HEK293 (cell line): ENCODE results near the gene PCDHB2.
"Not testable (repeated sequence)": the region's sequence is repeated elsewhere in the genome, so short reads cannot be mapped to it uniquely, and the experiment has no call there.

Source experiments
- CTCF ChIA-PET: fragments of 350-600 bp; formaldehyde crosslinking; extraction: SDS; loops from one replicate; lab custom pipeline; 2021; ENCODE audit warnings: antibody characterized with exemption; lab: Yijun Ruan, JAX
- POLR2A ChIA-PET: fragments of 300-600 bp; formaldehyde crosslinking; extraction: SDS; loops from one replicate; lab custom pipeline; 2020; ENCODE audit warnings: antibody characterized with exemption, inconsistent platforms; lab: Yijun Ruan, JAX
- H3K27ac ChIP-seq: fragments of 200-500 bp; sonication (Bioruptor generic); 2 replicates; pipeline ENCODE4 v1.5.1; 2014; ENCODE audit warnings: low read depth, low read length, control low read depth, inconsistent platforms; ENCODE audit errors: extremely low read depth
- H3K36me3 ChIP-seq, 2 experiments: fragments of 200-500 bp in 1 of 2; sonication (Bioruptor generic) in 1 of 2; 1 replicate in 1 of 2; 2 replicates in 1 of 2; pipeline ENCODE4 v1.5.1; 2014 to 2017; ENCODE audit warnings: inconsistent platforms in 2 of 2, low read length in 2 of 2; ENCODE audit not compliant: control insufficient read depth in 2 of 2, insufficient read depth in 1 of 2
- H3K4me1 ChIP-seq: fragments of 200-500 bp; sonication (Bioruptor generic); 2 replicates; pipeline ENCODE4 v1.5.1; 2014; ENCODE audit warnings: mild to moderate bottlenecking, low read length, inconsistent platforms; ENCODE audit not compliant: control insufficient read depth, insufficient read depth
- H3K4me3 ChIP-seq: 2 replicates; pipeline ENCODE4 v1.5.1; 2011; ENCODE audit warnings: low read depth, mild to moderate bottlenecking, control low read depth, low read length, moderate library complexity
- H3K9me3 ChIP-seq: fragments of 200-500 bp; sonication (Bioruptor generic); 2 replicates; pipeline ENCODE4 v1.5.1; 2014; ENCODE audit warnings: low read depth, low read length, inconsistent platforms; ENCODE audit not compliant: control insufficient read depth, insufficient read depth
- RBAK ChIP-seq: fragments of 450-650 bp; formaldehyde crosslinking; IDR thresholded peaks from 2 replicates; pipeline ENCODE4 v1.5.1; 2016; ENCODE audit warnings: missing biosample characterization, missing genetic modification characterization
- SP7 ChIP-seq: fragments of 450-650 bp; formaldehyde crosslinking; IDR thresholded peaks from 2 replicates; pipeline ENCODE4 v1.5.1; 2016; ENCODE audit warnings: missing biosample characterization, missing genetic modification characterization
- TCF7L2 ChIP-seq: IDR thresholded peaks from 2 replicates; pipeline ENCODE4 v1.6.1; 2011; ENCODE audit warnings: low read depth, mild to moderate bottlenecking, inconsistent platforms, low read length, moderate library complexity, borderline replicate concordance
- ZBTB1 ChIP-seq: fragments of 450-650 bp; formaldehyde crosslinking; IDR thresholded peaks from 2 replicates; pipeline ENCODE4 v1.5.1; 2016; ENCODE audit warnings: missing biosample characterization, missing genetic modification characterization
- ZBTB20 ChIP-seq: fragments of 450-650 bp; formaldehyde crosslinking; IDR thresholded peaks from 2 replicates; pipeline ENCODE4 v1.5.1; 2016; ENCODE audit warnings: missing biosample characterization, missing genetic modification characterization
- ZNF214 ChIP-seq: fragments of 450-650 bp; formaldehyde crosslinking; IDR thresholded peaks from 2 replicates; pipeline ENCODE4 v1.5.1; 2017; ENCODE audit warnings: missing biosample characterization, mild to moderate bottlenecking, missing genetic modification characterization, borderline replicate concordance
- ZNF239 ChIP-seq: fragments of 450-650 bp; formaldehyde crosslinking; IDR thresholded peaks from 2 replicates; pipeline ENCODE4 v1.5.1; 2016; ENCODE audit warnings: missing biosample characterization, missing genetic modification characterization
- ZNF37A ChIP-seq: fragments of 450-650 bp; IDR thresholded peaks from 2 replicates; pipeline ENCODE4 v1.5.1; 2018; ENCODE audit warnings: missing biosample characterization, missing genetic modification characterization
- ZNF501 ChIP-seq: fragments of 450-650 bp; formaldehyde crosslinking; IDR thresholded peaks from 2 replicates; pipeline ENCODE4 v1.5.1; 2016; ENCODE audit warnings: missing biosample characterization, missing genetic modification characterization
- ZNF544 ChIP-seq: fragments of 450-650 bp; formaldehyde crosslinking; IDR thresholded peaks from 2 replicates; pipeline ENCODE4 v1.5.0; 2017; ENCODE audit warnings: missing biosample characterization, missing genetic modification characterization
- ZNF580 ChIP-seq: fragments of 450-650 bp; formaldehyde crosslinking; IDR thresholded peaks from 2 replicates; pipeline ENCODE4 v1.5.1; 2016; ENCODE audit warnings: missing biosample characterization, missing genetic modification characterization
- ZNF610 ChIP-seq: fragments of 450-650 bp; formaldehyde crosslinking; IDR thresholded peaks from 2 replicates; pipeline ENCODE4 v1.5.1; 2016; ENCODE audit warnings: missing biosample characterization, missing genetic modification characterization, borderline replicate concordance
- ZNF654 ChIP-seq: fragments of 450-650 bp; formaldehyde crosslinking; IDR thresholded peaks from 2 replicates; pipeline ENCODE4 v1.5.1; 2016; ENCODE audit warnings: low read depth, missing biosample characterization, missing genetic modification characterization
- ZNF747 ChIP-seq: fragments of 450-650 bp; formaldehyde crosslinking; IDR thresholded peaks from 2 replicates; pipeline ENCODE4 v1.5.1; 2016; ENCODE audit warnings: missing biosample characterization, missing genetic modification characterization
- ZNF777 ChIP-seq: fragments of 450-650 bp; formaldehyde crosslinking; IDR thresholded peaks from 2 replicates; pipeline ENCODE4 v1.5.1; 2017; ENCODE audit warnings: missing biosample characterization, missing genetic modification characterization, borderline replicate concordance
- ZSCAN18 ChIP-seq: fragments of 450-650 bp; formaldehyde crosslinking; IDR thresholded peaks from 2 replicates; pipeline ENCODE4 v1.5.1; 2016; ENCODE audit warnings: missing biosample characterization, missing genetic modification characterization
- ZSCAN23 ChIP-seq: fragments of 450-650 bp; formaldehyde crosslinking; IDR thresholded peaks from 2 replicates; pipeline ENCODE4 v1.5.1; 2016; ENCODE audit warnings: missing biosample characterization, missing genetic modification characterization
- ZSCAN30 ChIP-seq: fragments of 450-650 bp; IDR thresholded peaks from 2 replicates; pipeline ENCODE4 v1.5.1; 2018; ENCODE audit warnings: missing biosample characterization, mild to moderate bottlenecking, missing genetic modification characterization, moderate library complexity

The PCDHB2 gene

GRCh38 chr5:141121985-141122384, 27.6 kb downstream of the PCDHB2 start (continued):
- no peak for TF ChIP-seq ZNF37A

DNA sequence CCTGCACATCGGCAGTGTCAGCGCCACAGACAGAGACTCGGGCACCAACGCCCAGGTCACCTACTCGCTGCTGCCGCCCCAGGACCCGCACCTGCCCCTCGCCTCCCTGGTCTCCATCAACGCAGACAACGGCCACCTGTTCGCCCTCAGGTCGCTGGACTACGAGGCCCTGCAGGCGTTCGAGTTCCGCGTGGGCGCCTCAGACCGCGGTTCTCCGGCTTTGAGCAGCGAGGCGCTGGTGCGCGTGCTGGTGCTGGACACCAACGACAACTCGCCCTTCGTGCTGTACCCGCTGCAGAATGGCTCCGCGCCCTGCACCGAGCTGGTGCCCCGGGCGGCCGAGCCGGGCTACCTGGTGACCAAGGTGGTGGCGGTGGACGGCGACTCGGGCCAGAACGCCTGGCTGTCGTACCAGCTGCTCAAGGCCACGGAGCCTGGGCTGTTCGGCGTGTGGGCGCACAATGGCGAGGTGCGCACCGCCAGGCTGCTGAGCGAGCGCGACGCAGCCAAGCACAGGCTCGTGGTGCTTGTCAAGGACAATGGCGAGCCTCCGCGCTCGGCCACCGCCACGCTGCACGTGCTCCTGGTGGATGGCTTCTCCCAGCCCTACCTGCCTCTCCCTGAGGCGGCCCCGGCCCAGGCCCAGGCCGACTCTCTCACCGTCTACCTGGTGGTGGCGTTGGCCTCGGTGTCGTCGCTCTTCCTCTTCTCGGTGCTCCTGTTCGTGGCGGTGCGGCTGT, 29.2 kb downstream of the PCDHB2 start:
- CTCF ChIA-PET, H3K27ac ChIP-seq, H3K4me1 ChIP-seq, H3K9me3 ChIP-seq, POLR2A ChIA-PET, H3K4me3 ChIP-seq, H3K36me3 ChIP-seq: not testable (repeated sequence)

DNA sequence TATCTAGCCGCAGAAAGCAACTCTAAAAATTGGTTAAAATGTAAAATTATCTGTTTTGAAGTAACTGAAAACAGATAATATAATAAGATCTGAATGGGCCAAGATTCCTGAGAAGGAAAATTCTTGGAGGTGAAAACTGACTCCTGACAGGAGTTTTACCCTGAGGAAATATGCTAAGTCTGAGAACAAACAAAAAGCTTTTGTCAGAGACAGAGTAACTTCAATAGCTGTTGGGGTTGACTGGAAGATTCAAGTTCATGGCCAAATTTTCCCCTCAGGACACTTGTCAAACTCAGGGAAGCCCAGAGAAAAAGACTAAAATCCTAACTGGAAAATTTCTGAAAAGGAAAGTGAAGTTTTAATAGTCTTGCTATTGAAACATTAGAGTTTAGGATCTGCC, 32.9 kb downstream of the PCDHB2 start:
- Histone ChIP-seq H3K27ac (no peak overlapping the region), H3K4me3 (no peak overlapping the region), H3K36me3 (no peaks in the 10 kb centered on the region), H3K9me3 (no peaks in the 10 kb centered on the region), H3K4me1 (no peaks in the 10 kb centered on the region)
- POLR2A ChIA-PET: no interaction called here
- CTCF ChIA-PET: no interaction called here
- no peak for TF ChIP-seq ZNF580 (tag by site-specific recombination)
- TF ChIP-seq ZNF501: no peak
- TF ChIP-seq ZSCAN30 (tag by site-specific recombination): no peak
- TF ChIP-seq SP7 (tag by site-specific recombination): no peak
- no peak for TF ChIP-seq RBAK
- no peak for TF ChIP-seq ZNF777 (tag by site-specific recombination)

GRCh38 chr5:141135030-141135717, 40.8 kb downstream of the PCDHB2 start, which contains the start of gene PCDHB5:
Gene PCDHB5 (plus strand): TSS chr5:141135206. CDS start chr5:141135435, 229 bp downstream.
- H3K27ac ChIP-seq: no peak within 1 kb of the TSS
- no peak within 1 kb of the TSS for H3K4me3 ChIP-seq
- H3K36me3 ChIP-seq: no peaks in the 10 kb centered on the region
- CTCF ChIA-PET: interaction anchor here (0.5 to 1.6 kb wide), 8 partner anchors 12 to 427 kb away, joined by 3 to 5 read pairs (median 3); partner anchors contain the start of gene PCDHB2
- TF ChIP-seq ZNF654: peak; percentile 21
- TF ChIP-seq ZNF747 (tag by site-specific recombination): no peak
- no peak for TF ChIP-seq ZNF214 (tag by site-specific recombination)
- H3K9me3 ChIP-seq: no peaks in the 10 kb centered on the region; the same call in 1 of the 2 replicates
- no peaks in the 10 kb centered on the region for H3K4me1 ChIP-seq
- POLR2A ChIA-PET: no interaction called here

- ChIA-PET POLR2A (no interaction called here), CTCF (interaction anchor here (0.5 to 1.6 kb wide), 6 partner anchors 12 to 71 kb away, joined by 3 to 5 read pairs (median 4); partner anchors contain the start of gene PCDHB2)
- no peaks in the 10 kb centered on the region for H3K36me3 ChIP-seq
- no peaks in the 10 kb centered on the region for H3K4me1 ChIP-seq
- TF ChIP-seq ZNF239 (tag by site-specific recombination) (no peak), ZBTB20 (no peak), ZSCAN23 (no peak), SP7 (tag by site-specific recombination) (no peak), ZSCAN18 (tag by site-specific recombination) (no peak), ZBTB1 (no peak), TCF7L2 (no peak), ZNF610 (tag by site-specific recombination) (no peak), ZNF544 (tag by site-specific recombination) (no peak)
- H3K9me3 ChIP-seq: no peaks in the 10 kb centered on the region; the same call in 1 of the 2 replicates
- H3K27ac ChIP-seq: no peak overlapping the region
- H3K4me3 ChIP-seq: no peak overlapping the region
Measured at GRCh38 chr5:141135718-141136266, 41.4 kb downstream of the PCDHB2 start.

GRCh38 chr5:141137346-141137745, 42.9 kb downstream of the PCDHB2 start:
- H3K4me1 ChIP-seq, POLR2A ChIA-PET, H3K9me3 ChIP-seq, H3K36me3 ChIP-seq, CTCF ChIA-PET, H3K4me3 ChIP-seq, H3K27ac ChIP-seq: not testable (repeated sequence)
